Glutamatergic neuron (in vitro differentiated cells): ENCODE measurements around the gene TNNC1. TPM values are rescaled to one million over a fixed set of nuclear protein-coding genes. Genes with fewer than 3 reads are reported as not detected.

Experiments used
- DNase-seq: peaks from one replicate; pipeline ENCODE4 v3.0.0; 2022
- H3K27ac Mint-ChIP-seq: one replicate; pipeline ENCODE4 v1.8.0; 2020; ENCODE audit warnings: mild to moderate bottlenecking, mixed read lengths, inconsistent platforms; ENCODE audit not compliant: unreplicated experiment
- H3K27me3 Mint-ChIP-seq: one replicate; pipeline ENCODE4 v1.8.0; 2020; ENCODE audit warnings: mild to moderate bottlenecking, moderate library complexity, mixed read lengths, inconsistent platforms; ENCODE audit not compliant: unreplicated experiment
- H3K36me3 Mint-ChIP-seq: one replicate; pipeline ENCODE4 v1.8.0; 2020; ENCODE audit warnings: mild to moderate bottlenecking, mixed read lengths, inconsistent platforms; ENCODE audit not compliant: unreplicated experiment
- H3K4me1 Mint-ChIP-seq: one replicate; pipeline ENCODE4 v1.8.0; 2020; ENCODE audit warnings: mild to moderate bottlenecking, low read depth, mixed read lengths, inconsistent platforms; ENCODE audit not compliant: unreplicated experiment
- H3K4me3 Mint-ChIP-seq: one replicate; pipeline ENCODE4 v1.8.0; 2020; ENCODE audit warnings: mild to moderate bottlenecking, mixed read lengths, inconsistent platforms; ENCODE audit not compliant: unreplicated experiment
- H3K9me3 Mint-ChIP-seq: one replicate; pipeline ENCODE4 v1.8.0; 2020; ENCODE audit warnings: mild to moderate bottlenecking, moderate library complexity, mixed read lengths, inconsistent platforms; ENCODE audit not compliant: unreplicated experiment
- total RNA-seq: library from RNA; stranded (reverse); fragmentation: NEBNext Ultra II Directional; extraction: Animal tissue kit (Norgen Biotek cat#: 25700); gene quantifications from one replicate; pipeline ENCODE4 v1.2.1, GENCODE V29; 2021; ENCODE audit not compliant: unreplicated experiment
- TF ChIP-seq, protein P1 (sequence below): fragments of 200-600 bp; sonication (generic); IDR thresholded peaks from one replicate; pipeline ENCODE4 v1.5.0; 2021; ENCODE audit not compliant: partially characterized antibody, unreplicated experiment

The TNNC1 gene
- total RNA-seq, 1 donor from 2014 or later: 2.7 TPM

- Mint-ChIP-seq H3K9me3 (peaks cover 11% of the 10 kb centered on the region), H3K27ac (no peak overlapping the region), H3K4me1 (peaks cover 16% of the 10 kb centered on the region), H3K36me3 (peaks cover 2% of the 10 kb centered on the region), H3K4me3 (no peak overlapping the region), H3K27me3 (peaks cover 14% of the 10 kb centered on the region)
- no peak for DNase-seq
- TF ChIP-seq, protein P1, sequence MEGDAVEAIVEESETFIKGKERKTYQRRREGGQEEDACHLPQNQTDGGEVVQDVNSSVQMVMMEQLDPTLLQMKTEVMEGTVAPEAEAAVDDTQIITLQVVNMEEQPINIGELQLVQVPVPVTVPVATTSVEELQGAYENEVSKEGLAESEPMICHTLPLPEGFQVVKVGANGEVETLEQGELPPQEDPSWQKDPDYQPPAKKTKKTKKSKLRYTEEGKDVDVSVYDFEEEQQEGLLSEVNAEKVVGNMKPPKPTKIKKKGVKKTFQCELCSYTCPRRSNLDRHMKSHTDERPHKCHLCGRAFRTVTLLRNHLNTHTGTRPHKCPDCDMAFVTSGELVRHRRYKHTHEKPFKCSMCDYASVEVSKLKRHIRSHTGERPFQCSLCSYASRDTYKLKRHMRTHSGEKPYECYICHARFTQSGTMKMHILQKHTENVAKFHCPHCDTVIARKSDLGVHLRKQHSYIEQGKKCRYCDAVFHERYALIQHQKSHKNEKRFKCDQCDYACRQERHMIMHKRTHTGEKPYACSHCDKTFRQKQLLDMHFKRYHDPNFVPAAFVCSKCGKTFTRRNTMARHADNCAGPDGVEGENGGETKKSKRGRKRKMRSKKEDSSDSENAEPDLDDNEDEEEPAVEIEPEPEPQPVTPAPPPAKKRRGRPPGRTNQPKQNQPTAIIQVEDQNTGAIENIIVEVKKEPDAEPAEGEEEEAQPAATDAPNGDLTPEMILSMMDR: no peak
Observed at GRCh38 chr3:52452126-52452525, 1.7 kb downstream of the TNNC1 start.

GRCh38 chr3:52451237-52452083 lies 2.4 kb downstream of the TNNC1 start:
- Mint-ChIP-seq H3K27me3 (peaks cover 14% of the 10 kb centered on the region), H3K9me3 (peaks cover 11% of the 10 kb centered on the region), H3K36me3 (no peaks in the 10 kb centered on the region), H3K4me3 (peak overlapping the region; percentile 52), H3K27ac (no peak overlapping the region), H3K4me1 (peaks cover 12% of the 10 kb centered on the region)
- TF ChIP-seq, protein P1: peak; percentile 20
- no peak for DNase-seq

DNA sequence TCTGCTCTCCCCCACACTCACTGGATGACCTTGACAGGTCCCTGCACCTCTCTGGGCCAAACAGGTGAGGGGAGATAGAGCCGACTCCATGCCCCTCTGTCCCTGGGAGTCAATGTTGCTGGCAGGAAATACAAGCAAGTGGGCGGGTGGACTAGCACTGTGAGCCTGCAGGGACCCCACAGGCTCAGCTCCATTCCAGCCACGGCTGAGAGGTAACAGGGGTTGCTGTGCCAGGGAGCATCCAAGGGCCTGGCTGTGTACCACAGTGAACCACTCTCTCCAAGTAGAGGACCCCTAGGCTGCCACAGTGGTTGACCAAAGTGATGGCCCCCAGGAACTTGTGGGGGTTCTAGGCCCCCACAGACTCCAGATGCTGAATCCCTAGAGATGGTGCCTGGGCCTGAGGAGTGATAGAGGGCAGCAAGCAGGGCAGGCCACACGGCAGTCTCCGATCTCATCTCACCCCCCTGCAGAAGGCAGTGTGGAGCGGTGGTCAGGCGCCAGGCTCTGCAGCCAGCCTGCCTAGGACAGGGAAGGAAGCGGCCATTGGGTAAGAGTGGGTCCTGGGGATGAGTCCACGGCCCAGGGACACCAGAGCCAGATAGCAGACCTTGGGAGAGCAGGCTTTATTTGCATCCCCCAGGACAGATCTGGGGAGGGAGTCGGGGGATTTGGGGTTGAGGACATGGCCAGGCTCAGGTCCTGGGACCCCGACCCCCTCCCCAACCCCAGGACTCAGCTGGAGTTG lies 3.2 kb downstream of the TNNC1 start:
- no peak overlapping the region for H3K27ac Mint-ChIP-seq
- DNase-seq: no peak

GRCh38 chr3:52447512-52448355 lies 6.1 kb downstream of the TNNC1 start:
- Mint-ChIP-seq H3K4me1 (peaks cover 8% of the 10 kb centered on the region), H3K9me3 (no peaks in the 10 kb centered on the region), H3K27me3 (peaks cover 5% of the 10 kb centered on the region), H3K27ac (no peak overlapping the region), H3K4me3 (no peak overlapping the region), H3K36me3 (no peaks in the 10 kb centered on the region)
- DNase-seq: no peak
- TF ChIP-seq, protein P1: no peak

More for the DNA sequence above, 3.2 kb downstream of the TNNC1 start:
- TF ChIP-seq, protein P1: no peak
- Mint-ChIP-seq H3K27me3 (peaks cover 9% of the 10 kb centered on the region), H3K4me3 (no peak overlapping the region), H3K36me3 (no peaks in the 10 kb centered on the region), H3K4me1 (peaks cover 12% of the 10 kb centered on the region), H3K9me3 (peaks cover 7% of the 10 kb centered on the region)
